Activated T-cell treated with anti-CD3 and anti-CD28 coated beads for 48 hours (primary cell): Measurements from ENCODE around the gene CIDEC.
"Not testable (repeated sequence)": the region's sequence is repeated elsewhere in the genome, so short reads cannot be mapped to it uniquely, and the experiment has no call there.

ENCODE experiments used
- DNase-seq: peaks from one replicate; pipeline ENCODE4 v3.0.0-alpha.2; 2020; ENCODE audit warnings: low read depth

CIDEC gene

DNA sequence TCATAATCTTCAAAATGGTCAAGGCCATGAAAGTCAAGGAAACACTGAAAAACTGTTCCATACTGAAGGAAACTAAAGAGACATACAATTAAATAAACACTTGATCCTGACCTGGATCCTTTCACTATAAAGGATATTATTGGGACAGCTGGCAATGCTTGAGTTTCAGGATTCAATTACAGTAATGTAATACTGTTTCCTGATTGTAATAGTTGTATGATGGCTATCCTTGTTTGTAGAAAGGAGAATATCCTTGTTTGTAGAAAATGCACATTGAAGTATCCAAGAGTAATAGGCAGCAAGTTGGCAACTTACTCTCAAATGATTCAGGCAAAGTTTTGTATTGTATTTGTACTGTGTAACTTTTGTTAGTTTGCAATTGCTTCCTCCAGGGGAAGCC is 4.6 kb downstream of the CIDEC start:
- DNase-seq = no peak

GRCh38 chr3:9872067-9872466 is 8.0 kb downstream of the CIDEC start:
- not testable (repeated sequence) for DNase-seq

- DNase-seq = no peak
Measured at GRCh38 chr3:9870978-9871377, 9.1 kb downstream of the CIDEC start.

- no peak for DNase-seq
Measured at GRCh38 chr3:9869955-9870354, 10.1 kb downstream of the CIDEC start.

DNA sequence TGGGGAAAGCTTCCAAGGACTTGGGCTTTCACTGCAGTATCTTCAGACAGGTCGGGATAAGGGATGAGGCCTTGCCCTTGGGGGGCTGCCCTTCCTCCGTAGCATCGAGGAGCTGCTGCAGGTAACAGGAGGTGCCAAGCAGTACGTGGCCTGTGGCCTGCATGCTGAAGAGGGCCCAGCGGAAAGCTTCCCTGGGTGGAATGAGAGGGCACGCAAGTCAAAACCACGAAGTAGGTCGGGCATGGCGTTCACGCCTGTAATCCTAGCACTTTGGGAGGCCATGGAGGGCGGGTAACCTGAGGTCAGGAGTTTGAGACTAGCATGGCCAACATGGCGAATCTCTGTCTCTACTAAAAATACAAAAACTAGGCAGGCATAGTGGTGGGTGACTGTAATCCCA is 12.9 kb downstream of the CIDEC start:
- DNase-seq = no peak

DNA sequence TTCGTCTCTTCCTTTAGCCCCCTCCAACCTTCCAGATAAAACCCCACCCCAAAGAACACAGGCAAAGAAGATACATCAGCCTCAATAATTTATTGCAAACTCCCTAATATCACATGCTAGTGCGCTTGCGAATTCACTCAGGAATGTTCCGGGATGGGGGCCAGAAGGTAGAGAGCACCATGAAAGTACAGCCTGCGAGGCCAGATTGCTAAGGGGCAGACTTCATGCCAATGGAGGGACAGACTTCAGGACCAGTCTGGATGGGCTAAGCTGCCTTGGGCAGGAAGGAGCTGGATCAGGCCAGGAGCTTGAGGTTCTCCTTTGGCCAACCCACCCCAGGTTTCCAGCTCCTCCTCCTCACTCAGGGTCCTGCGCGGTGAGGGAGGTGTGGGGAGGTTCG is 13.4 kb downstream of the CIDEC start:
- DNase-seq = no peak

GRCh38 chr3:9865125-9865637 is 14.9 kb downstream of the CIDEC start:
- DNase-seq = not testable (repeated sequence)

GRCh38 chr3:9864200-9864927 is 15.7 kb downstream of the CIDEC start:
- no peak for DNase-seq

DNA sequence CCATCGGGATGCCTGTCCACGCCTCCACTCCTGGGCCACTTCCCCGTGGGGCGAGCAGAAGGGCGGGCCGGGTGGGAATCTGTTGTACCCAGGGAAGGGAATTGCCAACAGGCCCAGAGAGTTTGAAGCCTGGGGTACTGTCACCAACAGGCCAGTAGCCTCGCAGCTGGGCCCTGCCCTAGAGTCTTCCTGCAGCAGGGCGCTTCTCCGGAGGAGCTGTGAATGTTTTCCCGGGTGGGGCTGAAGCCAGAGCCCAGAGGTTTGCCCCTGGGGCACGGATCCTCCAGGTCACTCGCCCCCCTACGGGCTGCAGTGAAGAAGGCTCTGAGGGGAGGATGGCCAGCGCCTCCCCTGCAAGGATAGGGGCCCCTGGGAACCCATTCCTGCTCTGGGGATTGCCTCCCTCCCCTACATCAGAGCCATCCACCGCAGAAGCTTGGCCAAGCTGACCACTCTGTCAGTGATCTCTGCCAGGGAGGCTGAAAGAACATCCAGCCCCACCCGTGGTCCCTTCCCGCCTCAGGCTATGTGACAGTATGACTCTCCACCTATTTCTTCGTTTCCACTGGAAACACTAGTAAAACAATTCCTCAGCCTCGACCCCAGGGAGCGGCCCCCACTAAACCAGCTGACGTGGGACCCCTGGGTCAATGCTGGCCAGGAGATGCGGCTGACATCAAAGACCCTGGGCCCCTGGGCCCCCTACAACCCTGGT is 16.8 kb downstream of the CIDEC start:
- no peak for DNase-seq

- peak; percentile 29 for DNase-seq
Measured at GRCh38 chr3:9862391-9863057, 17.5 kb downstream of the CIDEC start.

DNA sequence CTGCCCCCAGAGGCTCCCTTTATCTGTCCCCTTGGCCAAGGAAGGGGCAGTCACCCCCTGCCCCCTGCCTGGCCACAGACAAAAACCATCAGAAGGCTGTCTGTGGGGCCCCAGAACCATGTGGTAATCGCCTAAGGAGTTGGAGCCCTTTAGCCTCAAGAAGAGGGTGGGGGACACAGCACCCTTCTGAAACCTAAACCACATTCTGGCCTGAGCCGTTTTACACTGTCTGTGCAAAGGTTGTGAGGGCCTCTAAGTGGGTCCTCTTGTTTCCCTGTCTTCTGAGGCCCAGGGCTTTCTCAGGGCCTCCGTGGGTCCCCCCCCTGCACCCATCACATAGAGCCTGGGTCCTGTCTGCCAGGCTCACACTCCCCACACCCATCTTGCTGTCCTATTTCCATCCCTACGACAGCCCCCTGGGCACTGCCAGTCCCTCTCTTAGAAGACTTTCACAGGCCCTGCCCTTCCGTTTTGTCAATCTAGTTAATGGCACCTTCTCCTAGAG is 18.4 kb downstream of the CIDEC start:
- no peak for DNase-seq

DNA sequence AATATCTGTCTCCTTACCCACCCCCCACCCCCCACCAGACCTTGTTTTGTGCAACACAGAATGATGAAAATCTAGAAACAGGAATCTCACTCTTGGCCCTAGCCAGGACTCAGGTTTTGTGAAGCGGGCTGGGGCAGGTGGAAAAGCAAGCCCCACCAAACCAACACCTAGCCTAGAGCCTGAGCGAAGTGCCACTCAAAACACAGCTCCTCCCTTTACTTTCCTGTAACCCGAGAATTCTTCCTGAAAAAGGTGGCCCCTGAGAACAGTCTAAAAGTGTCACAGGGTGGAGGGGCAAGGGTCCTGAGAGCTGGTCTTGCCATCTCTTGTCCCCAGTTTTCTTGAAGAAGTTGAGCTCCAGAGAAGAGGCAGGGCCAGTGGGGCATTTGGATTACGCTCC is 18.9 kb downstream of the CIDEC start:
- DNase-seq = no peak

DNA sequence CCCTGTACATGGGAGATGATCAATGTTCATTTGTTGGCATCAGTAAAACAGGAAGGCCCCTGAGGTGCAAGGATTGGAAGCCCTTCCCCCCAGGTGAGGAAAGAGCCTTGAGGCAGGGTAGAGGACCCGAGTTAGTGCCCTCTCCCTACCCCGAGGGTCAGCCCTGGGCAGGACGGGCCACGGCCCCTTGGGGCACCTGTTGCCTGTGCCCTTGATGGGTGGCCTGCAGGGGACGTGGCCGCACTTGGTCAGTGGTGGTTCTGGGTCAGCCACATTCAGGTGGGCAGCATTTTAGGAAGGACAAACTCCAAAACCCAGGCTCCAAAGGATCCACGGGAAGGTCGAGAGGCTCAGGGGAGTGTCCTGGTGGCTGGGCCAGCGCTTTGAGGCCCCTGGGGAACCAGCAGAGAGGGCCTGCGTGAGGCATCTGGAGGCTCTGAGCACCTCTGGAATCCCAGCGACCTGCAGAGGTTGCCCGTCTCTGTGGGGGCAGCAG is 20.5 kb downstream of the CIDEC start:
- no peak for DNase-seq

GRCh38 chr3:9855594-9855993 is 24.5 kb downstream of the CIDEC start:
- no peak for DNase-seq

GRCh38 chr3:9854291-9854940 is 25.6 kb downstream of the CIDEC start:
- not testable (repeated sequence) for DNase-seq

GRCh38 chr3:9852528-9852927 is 27.5 kb downstream of the CIDEC start:
- no peak for DNase-seq

DNA sequence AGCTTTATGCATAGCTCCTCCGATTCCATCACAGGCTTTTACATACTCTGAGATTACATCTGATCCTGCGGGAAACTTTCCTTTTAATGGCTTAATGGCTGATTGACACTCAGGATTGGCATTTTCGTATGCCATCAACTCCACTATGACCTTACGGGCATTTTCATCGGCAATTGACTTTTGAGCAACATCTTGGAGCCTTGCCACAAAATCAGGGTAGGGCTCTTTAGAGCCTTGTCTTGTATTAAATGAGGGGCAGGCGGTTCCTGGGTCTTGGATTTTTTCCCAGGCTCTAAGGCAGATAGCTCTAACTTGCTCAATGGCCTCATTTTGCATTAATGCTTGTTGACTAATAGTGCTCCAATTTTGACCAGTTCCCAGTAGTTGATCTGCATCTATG is 28.1 kb downstream of the CIDEC start:
- DNase-seq = not testable (repeated sequence)

DNA sequence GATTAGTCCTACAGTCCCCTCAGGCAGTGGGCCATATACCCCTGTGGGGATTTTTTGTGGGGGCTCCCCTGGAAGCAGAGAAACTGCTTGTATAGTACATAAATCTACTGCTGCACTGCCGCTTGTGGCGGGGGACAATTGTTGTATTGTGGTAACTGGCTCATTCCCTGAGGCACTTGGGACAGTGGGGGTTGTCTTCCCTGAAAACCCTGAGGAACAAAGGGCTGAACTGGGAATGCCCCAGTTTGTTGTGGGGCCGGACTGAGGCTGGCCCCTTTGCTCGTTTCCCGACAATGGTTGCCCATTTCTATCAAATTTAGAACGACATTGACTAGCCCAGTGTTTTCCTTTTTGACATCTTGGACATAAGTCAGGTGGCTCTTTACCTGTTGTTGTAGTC is 28.7 kb downstream of the CIDEC start:
- DNase-seq = not testable (repeated sequence)

DNA sequence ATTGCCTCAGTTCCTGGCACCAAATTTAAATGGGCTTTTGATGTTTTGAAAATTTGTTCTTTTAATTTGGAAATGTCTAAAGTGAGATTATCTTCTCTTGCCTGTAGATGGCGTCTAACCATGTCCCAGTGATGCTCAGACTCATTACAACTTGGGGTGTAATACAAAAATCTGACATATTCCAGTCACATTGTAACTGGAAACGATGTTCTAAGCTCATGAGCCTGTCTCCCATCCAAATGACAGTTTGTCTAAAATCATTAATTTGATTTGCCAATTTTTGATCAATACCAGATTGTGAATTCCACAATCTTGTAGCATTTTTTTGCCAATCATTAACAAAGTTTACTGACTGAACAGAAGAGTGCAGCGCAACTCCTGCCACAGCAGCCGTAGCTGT is 31.2 kb downstream of the CIDEC start:
- not testable (repeated sequence) for DNase-seq

- DNase-seq = not testable (repeated sequence)
Measured at GRCh38 chr3:9847870-9848269, 32.2 kb downstream of the CIDEC start.

DNA sequence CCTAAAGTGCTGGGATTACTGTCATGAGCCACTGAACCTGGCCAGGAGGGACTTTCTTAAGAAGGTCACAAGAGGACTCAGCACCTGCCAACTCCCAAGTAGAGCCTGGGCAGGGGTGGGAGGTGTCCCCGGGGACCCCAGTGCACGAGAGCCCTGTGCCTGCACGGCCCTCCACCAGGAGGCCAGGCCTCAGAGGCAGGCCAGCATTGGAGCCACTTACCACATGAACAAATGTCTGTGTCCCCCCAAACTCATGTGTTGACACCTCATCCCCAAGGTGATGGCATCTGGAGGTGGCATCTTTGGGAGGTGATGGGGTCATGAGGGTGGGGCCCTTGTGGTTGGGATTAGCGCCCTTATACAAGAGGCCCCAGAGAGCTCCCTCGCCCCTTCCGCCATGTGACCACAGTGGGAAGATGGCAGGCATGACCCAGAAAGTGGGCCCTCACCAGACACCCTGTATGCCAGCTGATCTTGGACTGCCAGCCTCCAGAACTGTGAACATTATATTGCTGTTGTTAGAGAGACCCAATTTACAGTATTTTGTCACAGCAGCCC is 33.0 kb downstream of the CIDEC start:
- DNase-seq = no peak

DNA sequence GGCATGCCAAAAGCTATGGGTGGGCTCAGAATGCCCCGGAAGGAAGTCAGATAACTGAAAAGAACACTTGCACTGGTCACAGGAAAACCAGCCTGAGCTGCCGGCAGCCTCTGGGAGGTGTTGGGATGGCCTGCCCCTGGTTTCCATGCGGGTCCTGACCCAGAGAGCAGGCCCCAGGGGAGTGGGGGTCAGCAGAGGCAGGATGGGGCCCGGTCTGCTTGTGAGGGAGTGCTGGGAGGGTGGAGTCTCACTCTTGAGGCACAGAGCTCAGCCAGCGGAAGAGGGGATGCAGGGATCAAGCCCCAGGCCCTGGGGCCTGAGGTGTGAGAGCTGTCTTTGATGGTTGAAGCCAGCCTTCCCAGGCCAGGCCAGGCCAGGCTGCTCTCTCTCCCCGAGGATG is 33.8 kb downstream of the CIDEC start:
- DNase-seq = no peak
